GM12878 (cell line): ENCODE measurements around the gene EXD3.

ENCODE experiments used
- CREB1 ChIP-seq: IDR thresholded peaks from 2 replicates; pipeline ENCODE4 v1.6.1; 2012; ENCODE audit warnings: low read depth, mild to moderate bottlenecking, inconsistent platforms
- GABPA ChIP-seq: IDR thresholded peaks from 2 replicates; pipeline ENCODE4 v1.6.1; 2014; ENCODE audit warnings: antibody characterized with exemption, low read depth, mild to moderate bottlenecking, inconsistent platforms
- HCFC1 ChIP-seq: fragments of 150-350 bp; IDR thresholded peaks from 2 replicates; pipeline ENCODE4 v1.6.1; 2014; ENCODE audit warnings: low read length
- POLR2AphosphoS2 ChIP-seq: IDR thresholded peaks from 2 replicates; pipeline ENCODE4 v1.6.1; 2011; ENCODE audit warnings: low read depth, mild to moderate bottlenecking, low read length, improper control_type of control experiment, moderate library complexity
- RFX5 ChIP-seq: IDR thresholded peaks from 2 replicates; pipeline ENCODE4 v1.6.1; 2011; ENCODE audit warnings: low read depth, low read length, improper control_type of control experiment
- SP1 ChIP-seq: IDR thresholded peaks from one replicate; pipeline ENCODE4 v1.6.1; 2011; ENCODE audit warnings: low read depth, low read length
- TF ChIP-seq, protein P1 (sequence below): IDR thresholded peaks from 2 replicates; pipeline ENCODE4 v1.6.1; 2012; ENCODE audit warnings: low read depth, low read length, improper control_type of control experiment
- TF ChIP-seq, protein P2 (sequence below): IDR thresholded peaks from 2 replicates; pipeline ENCODE4 v1.6.1; 2011; ENCODE audit warnings: borderline replicate concordance, low read depth, mild to moderate bottlenecking, moderate library complexity, mixed read lengths, low read length; ENCODE audit not compliant: insufficient read depth; ENCODE audit errors: extremely low read length
- TF ChIP-seq, protein P3 (sequence below): IDR thresholded peaks from 2 replicates; pipeline ENCODE4 v1.6.1; 2011; ENCODE audit warnings: low read depth, low read length, improper control_type of control experiment, borderline replicate concordance
- TF ChIP-seq, protein P4 (sequence below), 3 experiments: IDR thresholded peaks in 2 of 3; conservative IDR thresholded peaks in 1 of 3; 2 replicates each; pipeline ENCODE4 v1.5.1; 2011; ENCODE audit warnings: low read depth in 3 of 3, low read length in 3 of 3, mild to moderate bottlenecking in 3 of 3, control low read depth in 2 of 3, moderate library complexity in 2 of 3, inconsistent platforms in 1 of 3, mixed read lengths in 1 of 3; ENCODE audit not compliant: control insufficient read depth in 2 of 3, insufficient read depth in 1 of 3; ENCODE audit errors: extremely low read depth in 1 of 3

DNA sequence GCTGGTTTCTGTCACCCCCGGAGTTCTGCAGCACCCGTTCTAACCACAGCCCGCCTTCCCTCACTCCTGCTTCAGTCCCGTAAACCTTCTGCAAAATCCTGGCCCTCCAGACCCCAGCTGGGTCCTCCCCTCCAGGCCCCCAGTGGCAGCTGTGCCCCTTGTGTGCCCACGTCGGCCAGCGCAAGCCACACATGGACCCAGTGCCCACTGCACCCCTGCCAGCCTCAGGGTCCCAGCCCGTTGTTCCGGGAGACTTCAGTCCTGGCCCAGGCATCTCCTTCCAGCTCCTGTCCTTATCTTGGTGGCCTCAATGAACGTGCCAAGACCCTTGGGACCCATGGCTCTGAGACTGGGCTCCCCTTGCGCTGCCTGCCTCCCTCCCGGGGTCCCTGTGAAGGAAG lies 43.2 kb downstream of the EXD3 start:
- TF ChIP-seq SP1 (no peak), GABPA (no peak), HCFC1 (no peak), RFX5 (no peak), POLR2AphosphoS2 (no peak), CREB1 (no peak)
- TF ChIP-seq, protein P1, sequence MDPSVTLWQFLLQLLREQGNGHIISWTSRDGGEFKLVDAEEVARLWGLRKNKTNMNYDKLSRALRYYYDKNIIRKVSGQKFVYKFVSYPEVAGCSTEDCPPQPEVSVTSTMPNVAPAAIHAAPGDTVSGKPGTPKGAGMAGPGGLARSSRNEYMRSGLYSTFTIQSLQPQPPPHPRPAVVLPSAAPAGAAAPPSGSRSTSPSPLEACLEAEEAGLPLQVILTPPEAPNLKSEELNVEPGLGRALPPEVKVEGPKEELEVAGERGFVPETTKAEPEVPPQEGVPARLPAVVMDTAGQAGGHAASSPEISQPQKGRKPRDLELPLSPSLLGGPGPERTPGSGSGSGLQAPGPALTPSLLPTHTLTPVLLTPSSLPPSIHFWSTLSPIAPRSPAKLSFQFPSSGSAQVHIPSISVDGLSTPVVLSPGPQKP = no peak
- TF ChIP-seq, protein P2, sequence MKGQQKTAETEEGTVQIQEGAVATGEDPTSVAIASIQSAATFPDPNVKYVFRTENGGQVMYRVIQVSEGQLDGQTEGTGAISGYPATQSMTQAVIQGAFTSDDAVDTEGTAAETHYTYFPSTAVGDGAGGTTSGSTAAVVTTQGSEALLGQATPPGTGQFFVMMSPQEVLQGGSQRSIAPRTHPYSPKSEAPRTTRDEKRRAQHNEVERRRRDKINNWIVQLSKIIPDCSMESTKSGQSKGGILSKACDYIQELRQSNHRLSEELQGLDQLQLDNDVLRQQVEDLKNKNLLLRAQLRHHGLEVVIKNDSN = no peak
- TF ChIP-seq, protein P3, sequence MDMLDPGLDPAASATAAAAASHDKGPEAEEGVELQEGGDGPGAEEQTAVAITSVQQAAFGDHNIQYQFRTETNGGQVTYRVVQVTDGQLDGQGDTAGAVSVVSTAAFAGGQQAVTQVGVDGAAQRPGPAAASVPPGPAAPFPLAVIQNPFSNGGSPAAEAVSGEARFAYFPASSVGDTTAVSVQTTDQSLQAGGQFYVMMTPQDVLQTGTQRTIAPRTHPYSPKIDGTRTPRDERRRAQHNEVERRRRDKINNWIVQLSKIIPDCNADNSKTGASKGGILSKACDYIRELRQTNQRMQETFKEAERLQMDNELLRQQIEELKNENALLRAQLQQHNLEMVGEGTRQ = no peak
- TF ChIP-seq, protein P4, sequence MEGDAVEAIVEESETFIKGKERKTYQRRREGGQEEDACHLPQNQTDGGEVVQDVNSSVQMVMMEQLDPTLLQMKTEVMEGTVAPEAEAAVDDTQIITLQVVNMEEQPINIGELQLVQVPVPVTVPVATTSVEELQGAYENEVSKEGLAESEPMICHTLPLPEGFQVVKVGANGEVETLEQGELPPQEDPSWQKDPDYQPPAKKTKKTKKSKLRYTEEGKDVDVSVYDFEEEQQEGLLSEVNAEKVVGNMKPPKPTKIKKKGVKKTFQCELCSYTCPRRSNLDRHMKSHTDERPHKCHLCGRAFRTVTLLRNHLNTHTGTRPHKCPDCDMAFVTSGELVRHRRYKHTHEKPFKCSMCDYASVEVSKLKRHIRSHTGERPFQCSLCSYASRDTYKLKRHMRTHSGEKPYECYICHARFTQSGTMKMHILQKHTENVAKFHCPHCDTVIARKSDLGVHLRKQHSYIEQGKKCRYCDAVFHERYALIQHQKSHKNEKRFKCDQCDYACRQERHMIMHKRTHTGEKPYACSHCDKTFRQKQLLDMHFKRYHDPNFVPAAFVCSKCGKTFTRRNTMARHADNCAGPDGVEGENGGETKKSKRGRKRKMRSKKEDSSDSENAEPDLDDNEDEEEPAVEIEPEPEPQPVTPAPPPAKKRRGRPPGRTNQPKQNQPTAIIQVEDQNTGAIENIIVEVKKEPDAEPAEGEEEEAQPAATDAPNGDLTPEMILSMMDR (IDR thresholded peaks at IDR 0.05 in 2 of 3, conservative IDR thresholded peaks at IDR 0.05 in 1 of 3; ENCODE audit: control insufficient read depth in 2 of 3, extremely low read depth in 1 of 3, insufficient read depth in 1 of 3, low read depth in 3 of 3, low read length in 3 of 3) = no peak
